HG03469 (cell line): ENCODE results near the gene CDKN2AIPNL.

Experiments
- ATAC-seq: cut with Tn5 transposase; IDR thresholded peaks from one replicate; pipeline ENCODE4 v1.9.1; 2021; ENCODE audit warnings: mild to moderate bottlenecking, moderate library complexity, moderate number of reproducible peaks; ENCODE audit not compliant: unreplicated experiment

CDKN2AIPNL gene, protein sequence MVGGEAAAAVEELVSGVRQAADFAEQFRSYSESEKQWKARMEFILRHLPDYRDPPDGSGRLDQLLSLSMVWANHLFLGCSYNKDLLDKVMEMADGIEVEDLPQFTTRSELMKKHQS

DNA sequence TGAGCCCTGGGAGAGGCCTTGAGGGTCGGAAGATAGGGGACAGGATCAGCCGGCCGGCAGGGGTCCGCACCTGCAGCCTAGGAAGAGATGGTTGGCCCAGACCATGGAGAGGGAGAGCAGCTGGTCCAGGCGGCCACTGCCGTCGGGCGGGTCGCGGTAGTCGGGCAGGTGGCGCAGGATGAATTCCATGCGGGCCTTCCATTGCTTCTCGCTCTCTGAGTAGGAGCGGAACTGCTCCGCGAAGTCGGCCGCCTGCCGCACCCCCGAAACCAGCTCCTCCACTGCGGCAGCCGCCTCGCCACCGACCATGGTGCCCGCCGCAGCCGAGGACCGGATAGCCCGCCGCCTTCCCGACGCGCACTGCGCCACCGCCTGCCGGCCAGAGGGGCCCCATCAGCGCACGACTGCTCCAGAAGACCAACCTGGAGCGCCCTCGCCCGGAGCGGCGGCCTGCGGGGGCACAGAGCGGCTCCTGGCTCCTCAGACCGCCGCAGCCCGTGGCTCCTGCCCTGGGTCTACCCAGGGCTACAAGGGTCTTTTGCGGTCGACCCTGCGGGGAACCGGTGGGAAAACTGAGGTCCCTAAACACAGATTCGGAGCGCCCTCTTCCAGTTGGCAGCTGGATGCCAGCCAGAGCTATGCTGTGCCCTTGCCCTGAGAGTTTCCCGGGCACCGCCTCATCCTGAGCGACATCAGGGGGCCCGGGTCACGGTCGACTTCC is at the start of gene CDKN2AIPNL:
CDKN2AIPNL (minus strand) TSS at position 336 of the 721 bp plus-strand sequence; CDS start at position 309, 27 bp downstream.
- peak; percentile 89 for ATAC-seq

DNA sequence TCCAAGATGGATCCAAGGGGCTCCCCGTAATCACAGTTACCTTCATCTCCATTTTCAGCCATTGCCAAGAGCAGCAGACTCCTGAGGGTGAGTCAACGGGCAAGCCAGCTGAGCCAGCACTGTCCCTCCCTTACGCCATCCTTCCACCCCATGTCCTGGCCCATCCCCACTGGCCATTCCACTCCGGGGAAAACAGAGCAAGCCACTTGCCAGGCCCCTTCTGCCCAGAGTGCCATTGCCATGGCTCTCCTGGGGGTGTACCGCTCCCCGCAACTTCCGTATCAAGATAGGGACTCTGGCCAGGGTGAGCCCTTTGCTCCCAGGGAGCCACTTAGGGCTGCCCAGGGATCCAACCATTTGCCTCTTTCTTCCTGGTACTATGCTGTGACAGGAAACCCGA is 48.9 kb upstream of the CDKN2AIPNL start:
- no peak for ATAC-seq

DNA sequence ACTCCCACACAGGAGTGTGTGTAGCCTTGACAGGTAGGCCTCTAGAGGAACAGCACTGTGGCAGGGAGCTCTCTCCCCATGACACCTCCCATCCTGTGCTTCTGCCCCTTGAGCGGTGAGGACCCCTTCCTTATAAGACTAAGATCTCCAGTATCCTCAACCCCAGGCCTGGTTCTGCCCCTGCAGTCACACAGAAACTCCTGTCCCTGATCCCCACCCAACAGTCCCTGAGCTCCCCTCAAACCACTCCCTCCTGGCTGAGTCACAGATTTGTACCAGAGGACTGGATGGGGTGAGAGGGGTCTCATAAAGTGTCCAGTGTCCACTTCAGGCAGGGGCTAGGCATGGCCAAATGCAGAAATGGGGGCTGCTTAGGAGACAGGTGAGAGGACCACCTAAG is 47.8 kb upstream of the CDKN2AIPNL start:
- ATAC-seq = no peak

DNA sequence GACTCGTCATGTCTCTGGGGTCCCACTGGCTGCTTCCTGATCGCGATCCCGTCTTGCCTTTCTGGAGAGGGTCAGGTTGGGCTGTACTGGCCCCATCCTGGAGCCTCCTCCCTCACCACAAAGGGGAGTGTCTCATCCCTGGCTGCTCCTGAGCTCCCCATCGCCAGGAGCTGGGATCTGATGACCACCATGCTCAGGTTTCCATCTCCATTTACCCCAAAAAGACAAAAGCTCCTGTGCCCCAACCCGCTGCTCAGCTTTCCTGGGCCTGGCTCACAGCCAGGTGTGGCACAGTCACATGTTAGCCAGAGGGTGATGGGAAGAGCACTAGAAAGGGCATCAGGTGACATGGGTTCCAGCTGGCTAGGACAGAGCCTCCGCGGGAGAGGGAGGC is 47.3 kb upstream of the CDKN2AIPNL start:
- no peak for ATAC-seq

DNA sequence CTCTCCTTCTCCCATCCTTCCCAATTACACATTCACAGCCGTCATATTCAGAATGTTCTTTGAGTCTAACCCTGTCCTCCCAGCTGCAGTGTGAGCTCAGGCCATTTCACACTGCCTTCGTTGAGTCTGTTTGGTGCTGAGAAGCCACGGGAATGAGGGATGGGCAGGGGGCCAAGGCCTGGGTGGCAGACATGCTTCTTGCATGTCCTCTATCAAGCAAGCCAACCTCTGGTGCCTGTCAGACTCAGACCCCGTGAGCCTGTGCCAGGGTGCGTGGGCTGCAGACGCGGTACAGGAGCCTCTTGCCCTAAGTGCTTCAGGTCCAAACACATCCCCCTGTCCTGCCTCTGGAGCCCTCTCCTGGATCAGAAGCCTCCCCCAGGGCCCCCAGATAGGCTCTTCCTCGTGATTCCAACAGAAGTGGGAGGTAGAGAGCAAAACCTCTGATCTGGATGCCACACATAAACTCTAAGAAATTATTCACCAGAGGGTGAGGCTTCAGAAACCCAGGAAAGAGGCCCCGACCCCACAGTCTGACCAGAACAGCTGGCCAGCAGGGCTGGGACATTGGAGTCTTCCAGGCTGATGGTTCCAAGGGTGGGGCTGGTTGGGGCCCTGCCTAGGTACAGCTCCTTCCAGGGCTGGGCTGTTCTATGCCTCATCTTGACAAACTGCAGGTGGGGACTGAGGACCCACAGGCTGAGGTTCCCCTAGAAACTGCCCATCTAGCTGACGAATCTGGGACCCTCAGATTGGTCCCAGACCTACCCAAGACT is 46.7 kb upstream of the CDKN2AIPNL start:
- ATAC-seq = no peak

DNA sequence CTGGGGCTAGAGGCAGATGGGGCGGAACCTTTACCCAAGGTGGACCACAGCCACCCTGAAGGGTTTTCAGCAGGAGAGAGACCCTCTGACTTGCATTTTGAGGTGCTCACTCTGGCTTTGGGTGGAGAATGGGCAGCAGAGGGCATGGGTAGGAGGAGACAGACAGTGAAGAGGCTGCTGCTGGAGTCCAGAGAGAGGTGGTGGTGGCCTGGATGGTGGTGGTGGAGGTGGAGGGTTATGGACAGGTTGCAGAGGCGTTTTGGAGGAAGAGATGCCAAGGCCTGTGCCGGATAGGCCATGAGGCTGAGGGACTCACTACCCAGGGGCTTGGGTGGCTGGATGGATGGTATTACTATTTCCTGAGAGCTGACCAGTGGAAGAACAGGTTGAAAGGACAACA is 46.1 kb upstream of the CDKN2AIPNL start:
- no peak for ATAC-seq

DNA sequence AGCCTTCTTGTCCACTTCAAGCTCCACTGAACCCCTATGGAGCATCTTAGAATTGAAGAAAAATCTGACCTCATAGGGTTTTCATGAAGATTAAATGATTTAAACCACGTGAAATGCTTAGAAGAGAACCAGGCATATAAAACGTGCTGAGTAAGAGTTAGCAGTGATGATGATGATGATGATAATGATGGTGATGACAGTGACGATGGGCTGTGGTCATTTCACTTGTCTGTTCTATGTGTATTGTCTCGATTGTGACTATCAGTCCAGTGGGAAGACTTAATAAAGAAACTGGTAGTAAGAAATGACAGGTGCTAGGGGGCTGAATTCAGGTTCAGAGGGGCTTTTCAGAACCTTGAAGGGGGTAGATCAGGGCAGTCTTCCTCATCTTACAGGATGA is 45.1 kb upstream of the CDKN2AIPNL start:
- ATAC-seq = no peak

DNA sequence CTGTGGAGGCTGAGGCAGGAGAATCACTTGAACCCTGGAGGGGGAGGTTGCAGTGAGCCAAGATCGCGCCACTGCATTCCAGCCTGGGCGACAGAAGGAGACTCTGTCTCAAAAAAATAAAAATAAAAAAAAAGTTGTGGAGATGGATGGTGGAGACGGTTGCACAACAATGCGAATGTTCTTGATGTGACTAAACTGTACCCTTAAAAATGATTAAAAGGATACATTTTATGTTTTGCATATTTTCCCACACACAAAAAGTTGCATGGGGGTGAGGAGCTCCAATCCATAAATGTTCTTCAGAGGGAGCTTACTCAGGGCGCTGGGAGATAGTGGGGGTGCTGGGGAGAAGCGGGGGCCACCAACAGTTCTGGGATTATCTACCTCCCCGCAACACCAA is 43.8 kb upstream of the CDKN2AIPNL start:
- no peak for ATAC-seq

DNA sequence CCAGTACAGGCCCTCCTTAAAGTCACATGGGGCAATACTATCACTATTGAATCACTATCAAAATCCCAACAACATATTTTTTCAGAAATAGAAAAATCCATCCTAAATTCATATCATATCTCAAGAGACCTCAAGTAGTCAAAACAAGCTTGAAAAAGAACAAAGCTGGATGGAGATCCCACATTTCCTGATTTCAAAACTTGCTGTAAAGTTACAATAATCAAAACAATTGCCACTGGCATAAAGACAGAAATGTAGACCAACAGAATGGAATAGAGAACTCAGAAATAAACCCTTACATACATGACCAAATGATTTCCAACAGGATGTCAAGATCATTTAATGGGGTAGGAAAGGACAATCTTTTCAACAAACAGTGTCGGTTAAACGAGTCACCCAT is 41.3 kb upstream of the CDKN2AIPNL start:
- ATAC-seq = no peak

DNA sequence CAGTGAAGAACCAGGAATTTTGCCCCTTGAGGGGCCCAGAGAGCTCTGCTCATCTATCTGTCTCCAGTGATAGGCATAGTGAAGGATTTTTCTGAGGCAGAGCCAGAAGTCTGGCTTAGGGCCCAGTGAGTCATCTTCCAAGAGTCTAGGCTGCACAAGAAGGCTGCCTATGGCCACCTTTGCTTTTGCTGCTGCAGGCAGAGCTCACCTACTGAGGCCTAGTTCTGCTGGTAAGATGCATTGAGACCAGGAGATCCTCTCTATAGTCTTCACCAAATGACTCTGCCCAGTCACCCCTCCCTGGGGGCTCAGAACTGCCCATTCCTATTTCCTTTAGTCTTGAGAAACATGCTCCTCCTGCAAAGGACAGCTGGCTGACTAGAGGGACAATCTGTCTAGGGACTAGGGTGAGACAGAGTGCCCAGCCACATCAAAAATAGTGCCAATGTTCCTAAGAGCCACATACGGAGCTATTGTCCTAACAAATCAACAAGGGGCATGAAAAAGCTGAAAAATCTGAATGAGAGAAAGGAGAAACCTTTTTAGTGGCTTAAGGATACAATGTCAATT is 40.3 kb upstream of the CDKN2AIPNL start:
- ATAC-seq = no peak

DNA sequence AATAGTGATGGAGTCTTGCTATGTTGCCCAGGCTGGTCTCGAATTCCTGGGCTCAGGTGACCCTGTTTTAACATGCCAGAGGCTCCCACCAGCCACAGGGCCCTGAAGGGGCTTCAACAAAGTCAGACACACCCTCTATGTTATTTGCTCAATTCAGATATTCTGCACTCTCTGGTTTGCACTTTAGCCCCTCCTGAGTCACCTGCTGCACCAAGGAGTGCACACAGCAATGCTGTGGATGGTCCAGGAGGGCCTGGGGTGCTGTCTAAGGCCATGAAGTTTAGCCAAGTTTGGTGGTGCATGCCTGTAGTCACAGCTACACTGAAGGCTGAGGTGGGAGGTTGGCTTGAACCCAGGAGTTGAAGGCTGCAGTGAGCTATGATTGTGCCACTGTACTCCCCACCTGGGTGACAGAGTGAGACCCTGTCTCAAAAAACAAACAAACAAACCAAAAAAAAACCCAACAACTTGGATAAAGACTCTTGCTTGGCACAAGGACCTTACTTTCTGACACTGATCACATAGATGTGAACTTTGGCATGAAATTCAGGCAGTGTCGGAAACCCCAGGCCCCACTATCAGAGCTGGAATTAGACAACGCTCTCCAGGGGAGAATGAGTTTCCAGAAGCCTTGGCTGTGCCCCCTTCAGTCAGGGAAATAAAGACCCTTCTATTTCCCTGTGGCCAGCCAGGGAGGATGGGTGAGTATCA is 39.7 kb upstream of the CDKN2AIPNL start:
- ATAC-seq = no peak

DNA sequence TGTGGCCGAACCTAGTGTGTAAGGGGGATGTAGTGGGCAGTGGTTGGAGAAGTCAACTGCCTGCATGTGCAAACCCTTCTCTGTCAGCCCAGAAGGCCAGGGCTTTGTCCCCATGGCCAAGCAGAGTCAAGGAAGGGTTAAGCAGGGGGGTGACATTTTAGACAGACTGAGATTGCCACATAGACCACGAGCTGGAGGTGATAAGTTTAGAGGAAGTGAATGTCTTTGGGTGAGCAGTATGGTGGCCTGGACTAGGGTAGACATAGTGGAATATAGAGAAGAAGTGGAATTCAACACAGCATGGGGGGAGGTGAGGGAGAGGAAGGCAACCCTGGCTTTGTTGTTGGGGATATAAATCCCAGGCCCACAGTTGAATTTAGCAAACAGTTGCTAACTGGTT is 38.7 kb upstream of the CDKN2AIPNL start:
- ATAC-seq = no peak

DNA sequence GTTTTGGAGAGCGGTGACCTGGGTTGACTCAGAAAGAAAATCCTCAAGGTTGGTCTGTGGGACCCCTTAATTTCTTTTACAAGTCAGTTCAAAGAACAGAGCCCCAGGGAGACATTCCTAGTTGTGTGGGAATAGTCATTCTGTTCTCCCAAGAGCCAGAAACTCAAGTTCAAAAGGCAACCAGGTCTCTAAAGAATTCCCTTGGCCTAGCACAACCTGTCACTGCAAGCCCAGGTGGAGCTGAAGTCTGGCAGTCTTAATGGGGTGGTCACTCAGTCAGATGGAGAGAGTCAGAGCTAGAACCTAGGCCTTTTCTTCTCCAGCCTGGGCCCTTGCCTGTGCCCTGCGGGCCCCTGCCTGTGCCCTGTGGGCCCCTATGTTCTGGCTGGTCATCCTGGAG is 37.5 kb upstream of the CDKN2AIPNL start:
- ATAC-seq = no peak

DNA sequence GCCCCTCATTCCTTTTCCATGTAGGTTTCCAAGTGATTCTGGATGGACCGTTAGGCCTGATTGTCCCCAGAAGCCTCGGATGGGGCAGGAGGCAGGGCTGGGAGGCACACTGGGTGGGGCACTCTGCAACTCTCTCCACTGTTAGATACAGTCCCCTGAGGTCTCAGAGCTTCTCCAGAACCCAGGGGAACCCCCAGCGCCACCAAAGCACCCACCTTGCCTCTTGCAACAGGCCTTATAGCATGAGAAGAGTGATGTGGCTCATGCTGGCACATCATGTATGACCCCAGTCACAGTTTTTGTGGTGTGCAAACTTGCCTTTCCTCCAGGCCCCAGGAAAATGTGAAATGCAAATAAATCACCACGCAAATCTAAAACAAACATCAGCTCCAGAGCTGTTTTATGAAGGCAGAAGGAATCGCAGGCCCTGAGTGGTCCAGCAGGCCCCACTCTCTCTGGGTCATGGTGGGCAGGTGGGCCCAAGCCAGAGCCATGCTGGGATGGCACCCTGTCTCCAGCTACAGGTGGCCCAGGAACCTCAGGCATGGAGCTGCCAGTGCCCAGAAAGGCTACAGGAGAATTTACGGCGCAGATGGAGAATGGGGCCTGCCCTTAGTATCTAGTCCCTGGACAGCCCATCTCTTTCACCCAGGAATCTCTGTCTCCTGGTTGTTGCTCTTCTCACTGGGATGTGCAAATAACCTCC is 36.3 kb upstream of the CDKN2AIPNL start:
- no peak for ATAC-seq

DNA sequence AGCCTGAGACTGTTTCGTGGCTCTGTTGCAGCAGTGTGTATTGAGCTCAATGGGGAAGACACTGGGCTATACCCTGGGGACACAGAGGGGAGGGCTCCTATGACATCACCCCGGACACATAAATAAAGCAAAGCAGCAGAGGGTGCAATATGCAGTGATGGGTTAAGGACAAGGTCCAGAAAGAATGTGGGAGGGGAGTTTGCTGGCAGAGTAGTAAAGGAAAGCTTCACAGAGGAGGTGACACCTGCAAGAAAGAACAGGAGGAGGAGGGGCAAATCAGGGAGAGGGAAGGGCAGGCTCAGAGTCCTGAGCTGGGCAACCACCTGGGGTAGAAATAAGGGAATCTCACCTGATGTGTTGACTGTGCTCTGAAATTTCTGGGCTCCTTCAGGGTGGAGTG is 35.3 kb upstream of the CDKN2AIPNL start:
- ATAC-seq = peak; percentile 67

DNA sequence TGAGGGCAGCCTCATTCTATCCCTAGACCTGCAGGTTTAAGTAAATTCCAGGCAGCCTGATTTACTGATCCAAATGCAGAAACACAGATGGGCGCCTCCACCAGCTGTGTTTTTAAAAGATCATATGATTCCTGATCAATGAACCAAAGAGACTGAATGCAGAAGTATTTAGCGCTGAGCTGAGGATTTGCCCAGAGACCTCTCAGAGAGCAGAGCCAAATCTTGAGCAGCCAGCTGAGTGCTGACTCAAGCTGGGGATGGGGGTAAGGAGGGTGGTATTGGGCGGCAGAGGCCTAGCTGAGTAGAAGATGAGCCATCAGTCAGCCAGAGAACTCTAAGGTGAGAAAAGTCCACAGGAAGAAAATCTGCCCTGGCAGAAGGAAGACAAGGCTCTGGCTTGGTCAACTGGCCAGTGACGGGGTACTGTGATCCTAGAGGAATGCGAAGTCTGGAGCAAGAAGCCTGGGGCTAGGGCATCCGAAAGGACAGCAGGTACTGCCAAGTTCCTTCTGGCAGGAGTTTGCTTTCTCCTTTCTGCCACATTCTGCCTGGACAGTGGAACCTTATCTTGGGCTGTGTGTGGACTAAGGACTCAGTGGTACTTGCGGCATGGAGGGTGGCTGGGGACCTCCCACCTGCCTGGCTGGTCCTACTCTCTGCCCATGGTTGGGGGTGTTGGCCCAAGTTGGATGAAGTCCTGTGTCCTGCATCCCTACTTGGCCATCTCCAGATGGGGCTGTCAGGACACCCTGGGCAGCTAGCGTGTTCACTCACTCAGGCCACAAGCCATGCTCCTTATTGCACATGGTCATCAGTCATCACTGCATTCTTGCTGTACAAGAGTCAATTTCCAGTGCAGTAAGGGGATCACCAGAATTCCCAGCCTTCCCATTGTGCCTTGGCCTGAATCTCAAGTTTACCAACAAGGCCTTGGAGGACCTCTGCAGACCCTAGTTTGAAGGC is 34.5 kb upstream of the CDKN2AIPNL start:
- ATAC-seq = no peak

DNA sequence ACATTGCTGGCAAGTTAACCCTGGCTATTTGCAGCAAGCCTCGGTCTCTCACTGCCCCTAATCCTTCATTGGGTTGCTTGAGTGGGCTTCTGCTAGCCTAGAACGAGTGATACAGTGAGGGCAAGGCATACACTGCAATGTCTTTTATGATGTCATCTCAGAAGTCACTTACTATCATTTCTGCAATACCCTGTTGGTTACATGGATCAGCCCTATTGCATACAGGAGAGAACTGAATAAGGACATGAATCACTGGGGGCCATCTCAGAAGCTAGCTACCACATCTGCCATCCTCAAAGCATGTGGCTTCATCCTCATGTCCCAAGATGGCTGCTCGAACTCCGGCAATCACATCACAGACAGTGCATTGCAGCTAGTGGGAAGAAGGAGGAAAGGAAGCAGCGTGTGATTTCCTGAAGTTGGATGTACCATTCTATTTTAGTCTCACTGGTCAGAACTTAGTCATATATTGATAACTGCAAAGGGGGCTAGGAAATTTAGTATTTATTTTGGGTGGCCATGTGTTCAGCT is 33.3 kb upstream of the CDKN2AIPNL start:
- ATAC-seq = no peak

DNA sequence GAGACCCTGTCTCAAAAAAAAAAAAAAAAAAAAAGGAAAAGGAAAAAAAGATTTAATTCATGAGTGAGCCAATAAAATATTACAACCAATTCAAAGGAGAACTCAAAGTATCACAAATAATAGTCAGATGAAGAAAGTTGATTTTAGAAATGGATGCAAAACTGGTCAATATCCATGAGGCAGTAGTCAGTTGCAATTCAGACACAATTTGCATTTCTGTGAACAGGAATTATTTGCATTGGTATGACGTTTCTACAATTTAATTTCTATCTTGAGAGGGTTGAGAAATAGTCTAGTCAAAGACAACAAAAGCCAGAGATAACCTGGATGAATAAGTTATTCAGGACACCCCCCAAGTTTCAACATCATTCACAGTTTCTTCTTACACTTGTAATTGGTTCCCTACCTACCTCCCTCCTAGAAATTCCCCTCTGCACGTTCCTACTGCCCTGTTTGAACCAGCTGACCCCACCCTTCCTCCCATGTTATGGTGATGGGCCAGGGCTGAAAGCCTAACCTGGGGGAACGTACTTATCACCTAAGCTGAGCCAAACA is 28.6 kb upstream of the CDKN2AIPNL start:
- no peak for ATAC-seq

DNA sequence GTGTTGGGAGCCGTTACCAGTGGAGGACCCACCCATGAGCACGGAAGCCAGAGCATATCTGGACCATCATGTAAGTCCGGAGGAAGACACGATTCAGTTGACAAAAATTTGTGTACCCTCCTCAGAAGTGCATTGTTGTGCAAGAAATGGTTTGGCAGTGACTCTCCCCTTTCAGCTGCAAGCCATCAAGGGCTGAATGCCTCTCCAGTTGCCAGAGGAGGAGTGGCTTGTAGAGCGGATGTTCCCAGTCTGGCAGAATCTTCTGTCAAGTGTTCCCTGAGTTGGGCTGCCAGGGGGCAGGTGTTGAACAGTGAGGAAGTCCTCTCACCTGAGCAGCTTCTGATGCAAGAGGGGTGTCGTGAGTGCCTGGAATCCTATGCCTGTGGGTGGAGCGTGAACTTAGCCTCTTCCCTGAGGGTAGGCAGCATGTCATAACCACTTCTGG is 27.6 kb upstream of the CDKN2AIPNL start:
- ATAC-seq = no peak
